ENCODE data around the gene MMP14. TPM values are rescaled to one million over a fixed set of nuclear protein-coding genes. Genes with fewer than 3 reads are reported as not detected.

MMP14 gene
- total and polyA plus RNA-seq, 3 experiments from 2014 or later, result 1.4 to 1.7 TPM; not detected in 1

DNA sequence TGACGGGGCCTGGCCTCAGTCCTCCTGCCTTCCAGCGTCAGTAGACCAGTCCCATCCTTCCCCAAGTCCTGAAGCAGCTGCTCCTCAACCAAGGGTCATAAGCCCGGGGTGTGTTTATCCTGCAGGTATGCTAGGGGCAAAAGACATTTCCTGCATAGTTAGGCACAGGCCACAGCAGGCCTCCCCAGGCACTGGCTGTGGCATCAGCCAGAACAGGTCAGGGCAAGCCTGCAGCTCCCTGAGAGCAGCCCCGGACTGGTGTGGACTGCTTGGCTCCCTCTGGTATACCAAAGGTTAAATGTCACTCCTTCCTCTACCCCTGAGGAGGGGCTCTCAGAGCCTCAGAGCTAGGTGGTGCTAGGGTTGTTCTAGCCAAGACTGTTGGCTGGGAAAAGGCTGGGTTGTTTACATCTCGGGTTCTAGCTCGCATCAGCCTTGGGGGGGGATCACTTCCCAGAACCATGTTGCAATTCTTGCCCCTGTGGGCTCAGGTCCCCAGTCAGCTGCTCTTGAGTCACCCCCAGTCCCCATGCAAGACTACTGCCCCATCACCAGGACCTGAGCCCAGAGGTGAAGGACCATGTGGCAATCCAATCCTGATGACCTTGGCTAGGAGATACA lies 2.9 kb downstream of the MMP14 start:
- Mint-ChIP-seq H3K9me3 (peaks cover 0 to 2% (median 0%) of the 10 kb centered on the region in 5 donors), H3K4me3 (no peak overlapping the region), H3K4me1 (peaks cover 0 to 7% (median 6%) of the 10 kb centered on the region in 3 donors), H3K27ac (peak overlapping the region in 2 of 8 donors; percentile 43 to 54), H3K36me3 (peaks cover 1 to 18% (median 10%) of the 10 kb centered on the region in 3 donors), H3K27me3 (peaks cover 32 to 43% of the 10 kb centered on the region in 2 donors)
- Histone ChIP-seq H3K4me1 (ENCODE audit: insufficient read depth, low read length) (peaks cover 3% of the 10 kb centered on the region), H3K36me3 (ENCODE audit: insufficient read depth, low read length) (peaks cover 1% of the 10 kb centered on the region), H3K4me3 (ENCODE audit: low read length) (no peak overlapping the region), H3K27ac (ENCODE audit: low read depth, low read length) (no peak overlapping the region), H3K9me3 (ENCODE audit: low read length) (no peaks in the 10 kb centered on the region), H3K27me3 (ENCODE audit: insufficient read depth, low read length, poor library complexity, severe bottlenecking) (peaks cover 5% of the 10 kb centered on the region)
- ChIA-PET CTCF (interaction anchor here (1.3 to 2.6 kb wide), 4 partner anchors 11 to 61 kb away, joined by 4 to 9 read pairs (median 5); no protein-coding TSS in a partner anchor), POLR2A (interaction anchor here (1.2 kb wide), 1 partner anchor 9 kb away, joined by 4 read pairs; no protein-coding TSS in a partner anchor)
- no peak for DNase-seq

DNA sequence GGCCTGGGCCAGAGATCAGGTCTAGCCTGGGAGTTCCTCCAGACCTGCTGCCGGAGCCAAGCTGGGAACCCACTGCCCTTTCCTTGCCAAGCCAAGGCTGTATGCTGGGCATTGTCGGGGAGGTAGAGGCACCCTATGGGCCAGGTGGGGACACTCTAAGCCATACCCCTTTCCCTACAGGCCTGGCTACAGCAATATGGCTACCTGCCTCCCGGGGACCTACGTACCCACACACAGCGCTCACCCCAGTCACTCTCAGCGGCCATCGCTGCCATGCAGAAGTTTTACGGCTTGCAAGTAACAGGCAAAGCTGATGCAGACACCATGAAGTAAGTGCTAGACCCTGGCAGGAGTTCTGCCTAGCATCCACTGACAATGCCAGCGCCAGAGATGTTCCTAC lies 4.9 kb downstream of the MMP14 start:
- no peaks in the 10 kb centered on the region for H3K36me3 ChIP-seq (ENCODE audit: insufficient read depth, low read length)
- POLR2A ChIA-PET, result no interaction called here
- Mint-ChIP-seq H3K4me1 (peaks cover 0 to 7% (median 5%) of the 10 kb centered on the region in 3 donors), H3K27me3 (peaks cover 38 to 55% of the 10 kb centered on the region in 2 donors), H3K4me3 (no peak overlapping the region), H3K36me3 (peaks cover 0 to 4% (median 0%) of the 10 kb centered on the region in 3 donors), H3K27ac (no peak overlapping the region), H3K9me3 (peaks cover 0 to 2% (median 0%) of the 10 kb centered on the region in 5 donors)
- H3K27me3 ChIP-seq (ENCODE audit: insufficient read depth, low read length, poor library complexity, severe bottlenecking), result peaks cover 5% of the 10 kb centered on the region
- no peak for DNase-seq
- H3K27ac ChIP-seq (ENCODE audit: low read depth, low read length), result no peak overlapping the region
- H3K4me3 ChIP-seq (ENCODE audit: low read length), result no peak overlapping the region
- H3K9me3 ChIP-seq (ENCODE audit: low read length), result no peaks in the 10 kb centered on the region
- CTCF ChIA-PET, result interaction anchor here (1.0 to 1.5 kb wide), 4 partner anchors 11 to 18 kb away, joined by 3 to 5 read pairs (median 4); no protein-coding TSS in a partner anchor
- H3K4me1 ChIP-seq (ENCODE audit: insufficient read depth, low read length), result peaks cover 3% of the 10 kb centered on the region

DNA sequence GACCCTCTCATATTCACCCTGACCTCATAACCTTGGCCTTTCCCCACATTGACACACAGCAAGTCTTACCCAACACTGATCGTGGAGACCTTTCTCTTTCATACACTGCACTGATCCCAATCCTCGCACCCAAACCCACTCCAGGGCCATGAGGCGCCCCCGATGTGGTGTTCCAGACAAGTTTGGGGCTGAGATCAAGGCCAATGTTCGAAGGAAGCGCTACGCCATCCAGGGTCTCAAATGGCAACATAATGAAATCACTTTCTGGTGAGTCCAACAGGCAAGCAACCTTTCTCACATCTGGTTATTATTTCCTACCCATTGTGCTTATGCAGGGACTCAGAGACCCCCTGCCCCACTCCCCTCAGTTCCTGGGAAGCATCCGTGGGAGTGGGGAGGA lies 5.4 kb downstream of the MMP14 start:
- H3K27me3 ChIP-seq (ENCODE audit: insufficient read depth, low read length, poor library complexity, severe bottlenecking), result peaks cover 5% of the 10 kb centered on the region
- H3K36me3 Mint-ChIP-seq, result peaks cover 0 to 4% (median 0%) of the 10 kb centered on the region in 3 donors
- CTCF ChIA-PET, result interaction anchor here (1.1 to 1.5 kb wide), 2 partner anchors 11 to 14 kb away, joined by 4 to 5 read pairs; no protein-coding TSS in a partner anchor

DNA sequence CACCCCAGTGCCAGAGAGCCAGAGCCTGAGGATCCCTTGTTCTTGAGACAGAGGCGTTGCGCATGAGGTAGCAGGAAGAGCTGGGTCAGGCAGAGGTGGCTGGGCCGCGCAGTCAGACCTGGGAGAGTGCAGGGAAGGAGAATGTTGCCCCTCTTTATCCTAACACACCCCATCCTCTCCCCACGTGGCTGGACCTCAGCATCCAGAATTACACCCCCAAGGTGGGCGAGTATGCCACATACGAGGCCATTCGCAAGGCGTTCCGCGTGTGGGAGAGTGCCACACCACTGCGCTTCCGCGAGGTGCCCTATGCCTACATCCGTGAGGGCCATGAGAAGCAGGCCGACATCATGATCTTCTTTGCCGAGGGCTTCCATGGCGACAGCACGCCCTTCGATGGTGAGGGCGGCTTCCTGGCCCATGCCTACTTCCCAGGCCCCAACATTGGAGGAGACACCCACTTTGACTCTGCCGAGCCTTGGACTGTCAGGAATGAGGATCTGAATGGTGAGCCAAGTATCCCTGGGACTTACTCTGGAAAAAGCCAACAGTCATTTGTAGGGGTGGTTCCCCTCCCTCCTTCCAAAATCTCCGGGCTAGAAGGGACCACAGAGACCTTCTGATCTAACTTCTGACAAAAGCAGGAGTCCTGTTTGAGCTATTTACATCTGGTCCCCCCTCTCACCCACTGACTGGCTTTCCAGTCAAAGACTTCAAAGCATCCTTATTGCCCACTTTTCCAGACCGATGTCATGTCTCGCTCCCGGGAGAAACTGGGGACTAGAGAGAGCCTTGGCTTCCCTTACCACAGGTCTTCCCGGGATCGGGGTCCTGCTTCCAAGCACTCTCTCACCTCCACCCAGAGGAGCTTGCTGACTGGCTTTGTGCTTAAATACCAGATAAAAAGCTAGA lies 6.1 kb downstream of the MMP14 start:
- H3K9me3 Mint-ChIP-seq, result peaks cover 0 to 2% (median 0%) of the 10 kb centered on the region in 5 donors
- no peak overlapping the region for H3K27ac Mint-ChIP-seq
- ChIA-PET CTCF (interaction anchor here (0.9 to 1.6 kb wide), 5 partner anchors 9 to 272 kb away, joined by 3 to 10 read pairs (median 4); no protein-coding TSS in a partner anchor), POLR2A (no interaction called here)
- Histone ChIP-seq H3K9me3 (ENCODE audit: low read length) (no peaks in the 10 kb centered on the region), H3K36me3 (ENCODE audit: insufficient read depth, low read length) (no peaks in the 10 kb centered on the region), H3K4me3 (ENCODE audit: low read length) (no peak overlapping the region), H3K27me3 (ENCODE audit: insufficient read depth, low read length, poor library complexity, severe bottlenecking) (peaks cover 5% of the 10 kb centered on the region), H3K4me1 (ENCODE audit: insufficient read depth, low read length) (peaks cover 3% of the 10 kb centered on the region), H3K27ac (ENCODE audit: low read depth, low read length) (no peak overlapping the region)
- peaks cover 0 to 4% (median 0%) of the 10 kb centered on the region in 3 donors for H3K36me3 Mint-ChIP-seq
- no peak for DNase-seq
- H3K4me1 Mint-ChIP-seq, result peaks cover 0 to 3% (median 2%) of the 10 kb centered on the region in 3 donors
- peaks cover 36 to 58% of the 10 kb centered on the region in 2 donors for H3K27me3 Mint-ChIP-seq
- H3K4me3 Mint-ChIP-seq, result no peak overlapping the region

More for the DNA sequence above, 5.4 kb downstream of the MMP14 start:
- H3K27ac Mint-ChIP-seq, result no peak overlapping the region
- Histone ChIP-seq H3K4me3 (ENCODE audit: low read length) (no peak overlapping the region), H3K36me3 (ENCODE audit: insufficient read depth, low read length) (no peaks in the 10 kb centered on the region), H3K4me1 (ENCODE audit: insufficient read depth, low read length) (peaks cover 3% of the 10 kb centered on the region), H3K9me3 (ENCODE audit: low read length) (no peaks in the 10 kb centered on the region), H3K27ac (ENCODE audit: low read depth, low read length) (no peak overlapping the region)
- H3K9me3 Mint-ChIP-seq, result peaks cover 0 to 2% (median 0%) of the 10 kb centered on the region in 5 donors
- no peak for DNase-seq
- peaks cover 38 to 60% of the 10 kb centered on the region in 2 donors for H3K27me3 Mint-ChIP-seq
- peaks cover 0 to 7% (median 5%) of the 10 kb centered on the region in 3 donors for H3K4me1 Mint-ChIP-seq
- no peak overlapping the region for H3K4me3 Mint-ChIP-seq
- POLR2A ChIA-PET, result no interaction called here

DNA sequence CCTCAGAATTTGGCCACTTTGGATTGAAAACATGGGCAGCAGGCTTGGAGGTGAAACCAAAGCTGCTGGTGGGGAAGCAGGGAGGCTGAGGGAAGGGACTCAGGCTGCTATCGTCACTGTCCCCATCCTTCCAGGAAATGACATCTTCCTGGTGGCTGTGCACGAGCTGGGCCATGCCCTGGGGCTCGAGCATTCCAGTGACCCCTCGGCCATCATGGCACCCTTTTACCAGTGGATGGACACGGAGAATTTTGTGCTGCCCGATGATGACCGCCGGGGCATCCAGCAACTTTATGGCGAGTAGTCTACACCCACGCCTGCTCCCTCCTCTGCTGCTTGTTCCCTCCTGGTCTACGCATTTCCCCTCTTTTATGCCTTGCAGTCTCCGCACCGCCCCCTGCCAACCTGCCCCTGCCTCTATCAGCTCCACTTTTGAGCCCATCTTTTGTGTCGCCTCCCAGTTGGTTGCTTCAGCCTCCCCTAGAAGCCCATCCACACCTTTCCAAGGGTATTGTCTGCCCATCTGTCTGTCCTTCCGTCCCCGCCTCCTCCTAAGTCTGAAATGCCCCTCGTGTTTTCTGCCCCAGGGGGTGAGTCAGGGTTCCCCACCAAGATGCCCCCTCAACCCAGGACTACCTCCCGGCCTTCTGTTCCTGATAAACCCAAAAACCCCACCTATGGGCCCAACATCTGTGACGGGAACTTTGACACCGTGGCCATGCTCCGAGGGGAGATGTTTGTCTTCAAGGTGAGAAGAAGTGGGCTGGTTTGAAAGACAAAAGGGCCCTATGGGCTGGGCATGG lies 6.9 kb downstream of the MMP14 start:
- CTCF ChIA-PET, result interaction anchor here (0.9 to 1.6 kb wide), 5 partner anchors 10 to 273 kb away, joined by 3 to 10 read pairs (median 4); no protein-coding TSS in a partner anchor
- H3K4me1 Mint-ChIP-seq, result peaks cover 0 to 3% (median 2%) of the 10 kb centered on the region in 3 donors
- peak in 1 of 5 donors; percentile 13 for DNase-seq

DNA sequence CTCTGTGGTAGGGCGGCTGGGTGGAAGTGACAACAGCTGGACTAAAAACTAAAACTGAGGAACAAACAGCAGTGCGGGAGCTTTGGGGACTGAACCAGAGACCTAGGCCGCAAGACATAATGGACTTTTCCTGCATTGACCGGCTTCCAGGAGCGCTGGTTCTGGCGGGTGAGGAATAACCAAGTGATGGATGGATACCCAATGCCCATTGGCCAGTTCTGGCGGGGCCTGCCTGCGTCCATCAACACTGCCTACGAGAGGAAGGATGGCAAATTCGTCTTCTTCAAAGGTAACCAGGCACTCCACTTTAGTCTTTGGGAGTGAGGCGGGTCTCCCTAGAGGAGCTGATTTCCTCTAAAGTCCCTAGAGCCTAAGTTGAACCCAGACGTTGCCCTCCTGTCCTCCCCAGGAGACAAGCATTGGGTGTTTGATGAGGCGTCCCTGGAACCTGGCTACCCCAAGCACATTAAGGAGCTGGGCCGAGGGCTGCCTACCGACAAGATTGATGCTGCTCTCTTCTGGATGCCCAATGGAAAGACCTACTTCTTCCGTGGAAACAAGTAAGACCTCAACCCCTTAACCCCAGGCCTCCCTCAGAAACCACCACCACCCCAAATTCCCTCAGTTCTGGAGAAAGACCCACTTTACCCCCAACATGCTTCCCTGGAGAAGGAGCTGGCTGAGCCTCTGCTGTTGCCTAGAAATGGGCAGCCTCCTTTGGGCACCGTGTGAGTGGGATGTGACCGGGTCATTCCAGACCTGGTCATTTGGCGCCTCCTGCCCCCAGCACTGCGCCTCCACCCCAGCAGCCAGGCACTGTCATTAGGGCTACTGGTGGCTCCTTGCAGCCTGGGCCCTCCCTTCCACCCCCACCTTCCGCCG lies 8.1 kb downstream of the MMP14 start:
- H3K27ac ChIP-seq (ENCODE audit: low read depth, low read length), result no peak overlapping the region
- no peaks in the 10 kb centered on the region for H3K4me1 ChIP-seq (ENCODE audit: insufficient read depth, low read length)
- no peak overlapping the region for H3K4me3 Mint-ChIP-seq
- no peaks in the 10 kb centered on the region for H3K27me3 ChIP-seq (ENCODE audit: insufficient read depth, low read length, poor library complexity, severe bottlenecking)
- H3K27ac Mint-ChIP-seq, result peak overlapping the region in 1 of 8 donors; percentile 87
- peak in 1 of 5 donors; percentile 42 for DNase-seq
- no peaks in the 10 kb centered on the region for H3K36me3 ChIP-seq (ENCODE audit: insufficient read depth, low read length)
- H3K9me3 ChIP-seq (ENCODE audit: low read length), result no peaks in the 10 kb centered on the region
- H3K36me3 Mint-ChIP-seq, result no peaks in the 10 kb centered on the region
- H3K27me3 Mint-ChIP-seq, result peaks cover 32 to 52% of the 10 kb centered on the region in 2 donors
- ChIA-PET CTCF (interaction anchor here (1.2 to 1.6 kb wide), 5 partner anchors 8 to 21 kb away, joined by 3 to 10 read pairs (median 5); no protein-coding TSS in a partner anchor), POLR2A (no interaction called here)
- no peak overlapping the region for H3K4me3 ChIP-seq (ENCODE audit: low read length)
- H3K9me3 Mint-ChIP-seq, result no peaks in the 10 kb centered on the region
- H3K4me1 Mint-ChIP-seq, result no peaks in the 10 kb centered on the region

More for the DNA sequence above, 6.9 kb downstream of the MMP14 start:
- Mint-ChIP-seq H3K4me3 (no peak overlapping the region), H3K27me3 (peaks cover 38 to 59% of the 10 kb centered on the region in 2 donors), H3K9me3 (peaks cover 0 to 2% (median 0%) of the 10 kb centered on the region in 5 donors), H3K27ac (peak overlapping the region in 1 of 8 donors; percentile 37), H3K36me3 (peaks cover 0 to 4% (median 0%) of the 10 kb centered on the region in 3 donors)
- H3K4me3 ChIP-seq (ENCODE audit: low read length), result no peak overlapping the region
- no peaks in the 10 kb centered on the region for H3K27me3 ChIP-seq (ENCODE audit: insufficient read depth, low read length, poor library complexity, severe bottlenecking)
- H3K36me3 ChIP-seq (ENCODE audit: insufficient read depth, low read length), result no peaks in the 10 kb centered on the region
- H3K9me3 ChIP-seq (ENCODE audit: low read length), result no peaks in the 10 kb centered on the region
- no peak overlapping the region for H3K27ac ChIP-seq (ENCODE audit: low read depth, low read length)
- POLR2A ChIA-PET, result no interaction called here
- H3K4me1 ChIP-seq (ENCODE audit: insufficient read depth, low read length), result no peaks in the 10 kb centered on the region

DNA sequence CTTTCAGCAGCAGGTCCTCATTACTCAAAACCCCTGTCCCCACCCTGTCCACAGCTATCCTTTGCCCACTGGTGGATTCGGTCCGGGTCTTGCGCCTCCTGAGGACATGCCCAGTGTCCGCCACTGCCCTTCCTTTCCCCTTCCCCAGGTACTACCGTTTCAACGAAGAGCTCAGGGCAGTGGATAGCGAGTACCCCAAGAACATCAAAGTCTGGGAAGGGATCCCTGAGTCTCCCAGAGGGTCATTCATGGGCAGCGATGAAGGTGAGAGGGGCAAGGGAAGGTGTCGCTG lies 8.7 kb downstream of the MMP14 start:
- Mint-ChIP-seq H3K27me3 (peaks cover 35 to 49% of the 10 kb centered on the region in 2 donors), H3K4me3 (no peak overlapping the region), H3K27ac (peak overlapping the region in 1 of 8 donors; percentile 87), H3K36me3 (no peaks in the 10 kb centered on the region), H3K9me3 (no peaks in the 10 kb centered on the region), H3K4me1 (no peaks in the 10 kb centered on the region)
- H3K9me3 ChIP-seq (ENCODE audit: low read length), result no peaks in the 10 kb centered on the region
- DNase-seq, result peak in 1 of 5 donors; percentile 17
- ChIA-PET POLR2A (no interaction called here), CTCF (interaction anchor here (1.2 to 1.5 kb wide), 3 partner anchors 8 to 10 kb away, joined by 3 to 5 read pairs (median 4); no protein-coding TSS in a partner anchor)
- H3K36me3 ChIP-seq (ENCODE audit: insufficient read depth, low read length), result no peaks in the 10 kb centered on the region
- no peak overlapping the region for H3K27ac ChIP-seq (ENCODE audit: low read depth, low read length)
- no peak overlapping the region for H3K4me3 ChIP-seq (ENCODE audit: low read length)
- no peaks in the 10 kb centered on the region for H3K4me1 ChIP-seq (ENCODE audit: insufficient read depth, low read length)
- H3K27me3 ChIP-seq (ENCODE audit: insufficient read depth, low read length, poor library complexity, severe bottlenecking), result no peaks in the 10 kb centered on the region
